IMR-90 (cell line): Measurements from ENCODE around the gene CCL20. TPM values are rescaled to one million over a fixed set of nuclear protein-coding genes. Genes with fewer than 3 reads are reported as not detected.

Source experiments
- ATAC-seq: fragments of 200-7000 bp; cut with Tn5 transposase; 2 replicates; pipeline ENCODE4 v1.9.1; 2020; ENCODE audit warnings: low read depth, mild to moderate bottlenecking, moderate library complexity
- BruUV-seq: library from RNA; stranded (reverse); fragments of 400-500 nt; replicated peaks from 2 replicates; lab custom pipeline; 2021; lab: Mats Ljungman, UMichigan
- CTCF ChIA-PET: fragments of 300-600 bp; formaldehyde crosslinking; extraction: SDS; loops from one replicate; lab custom pipeline; 2021; ENCODE audit warnings: antibody characterized with exemption; lab: Yijun Ruan, JAX
- POLR2A ChIA-PET: fragments of 300-600 bp; sonication (Branson Sonifier 250); formaldehyde crosslinking; loops from one replicate; lab custom pipeline; 2022; ENCODE audit warnings: antibody characterized with exemption; ENCODE audit not compliant: unreplicated experiment; lab: Charles Lee
- DNase-seq: peaks from one replicate; pipeline ENCODE4 v3.0.0; 2013
- H2AFZ ChIP-seq: replicated peaks from 2 replicates; pipeline ENCODE3; 2013; ENCODE audit warnings: low read length, mild to moderate bottlenecking; ENCODE audit not compliant: poor library complexity
- H2AK5ac ChIP-seq: 2 replicates; pipeline ENCODE4 v1.6.1; 2013; ENCODE audit warnings: low read depth, low read length, inconsistent platforms
- H2AK9ac ChIP-seq: replicated peaks from 2 replicates; pipeline ENCODE3; 2013; ENCODE audit warnings: mild to moderate bottlenecking, low read depth, low read length, moderate library complexity; ENCODE audit not compliant: poor library complexity
- H2BK120ac ChIP-seq: 2 replicates; pipeline ENCODE4 v1.6.1; 2013; ENCODE audit warnings: low read depth, low read length, inconsistent platforms
- H2BK15ac ChIP-seq: 3 replicates; pipeline ENCODE4 v1.6.1; 2013; ENCODE audit warnings: low read depth, low read length, inconsistent platforms
- H2BK20ac ChIP-seq: 2 replicates; pipeline ENCODE4 v1.6.1; 2013; ENCODE audit warnings: low read depth, mild to moderate bottlenecking, inconsistent platforms, low read length, moderate library complexity
- H2BK5ac ChIP-seq: 2 replicates; pipeline ENCODE4 v1.6.1; 2013; ENCODE audit warnings: mild to moderate bottlenecking, low read depth, low read length, inconsistent platforms; ENCODE audit not compliant: poor library complexity, severe bottlenecking
- H3K14ac ChIP-seq: replicated peaks from 2 replicates; pipeline ENCODE4 v1.6.1; 2013; ENCODE audit warnings: low read depth, low read length, inconsistent platforms
- H3K18ac ChIP-seq: 2 replicates; pipeline ENCODE4 v1.6.1; 2013; ENCODE audit warnings: low read depth, low read length, control low read depth
- H3K23ac ChIP-seq: 2 replicates; pipeline ENCODE4 v1.6.1; 2013; ENCODE audit warnings: low read depth, low read length, inconsistent platforms
- H3K27ac ChIP-seq: 2 replicates; pipeline ENCODE4 v1.5.1; 2013; ENCODE audit warnings: mild to moderate bottlenecking, control low read depth, low read length; ENCODE audit not compliant: insufficient read depth
- H3K27me3 ChIP-seq: 2 replicates; pipeline ENCODE4 v1.6.1; 2013; ENCODE audit warnings: low read length; ENCODE audit not compliant: control insufficient read depth, insufficient read depth
- H3K36me3 ChIP-seq: 2 replicates; pipeline ENCODE4 v1.6.1; 2013; ENCODE audit warnings: low read length, mixed read lengths; ENCODE audit not compliant: control insufficient read depth, insufficient read depth
- H3K4ac ChIP-seq: 2 replicates; pipeline ENCODE4 v1.6.1; 2013; ENCODE audit warnings: low read depth, low read length, inconsistent platforms
- H3K4me1 ChIP-seq: 2 replicates; pipeline ENCODE4 v1.6.1; 2013; ENCODE audit warnings: low read length, mixed read lengths; ENCODE audit not compliant: control insufficient read depth, insufficient read depth
- H3K4me2 ChIP-seq: 2 replicates; pipeline ENCODE4 v1.6.1; 2013; ENCODE audit warnings: low read depth, mild to moderate bottlenecking, control low read depth, low read length, moderate library complexity
- H3K4me3 ChIP-seq: 2 replicates; pipeline ENCODE4 v1.5.1; 2013; ENCODE audit warnings: low read depth, mild to moderate bottlenecking, control low read depth, low read length, moderate library complexity; ENCODE audit not compliant: insufficient read depth
- H3K56ac ChIP-seq: 2 replicates; pipeline ENCODE4 v1.6.1; 2013; ENCODE audit warnings: low read length, inconsistent platforms; ENCODE audit not compliant: insufficient read depth; ENCODE audit errors: extremely low read depth
- H3K79me1 ChIP-seq, 2 experiments: 2 replicates each; pipeline ENCODE4 v1.6.1; 2013; ENCODE audit warnings: low read length in 2 of 2, inconsistent platforms in 1 of 2, low read depth in 1 of 2
- H3K9ac ChIP-seq: 2 replicates; pipeline ENCODE4 v1.6.1; 2013; ENCODE audit warnings: low read depth, low read length, control low read depth
- H3K9me1 ChIP-seq: 2 replicates; pipeline ENCODE4 v1.6.1; 2013; ENCODE audit warnings: low read length, inconsistent platforms; ENCODE audit not compliant: insufficient read depth
- H3K9me3 ChIP-seq: 2 replicates; pipeline ENCODE4 v1.6.1; 2013; ENCODE audit warnings: low read length; ENCODE audit not compliant: control insufficient read depth, insufficient read depth
- H4K20me1 ChIP-seq: 2 replicates; pipeline ENCODE4 v1.6.1; 2013; ENCODE audit warnings: low read length, inconsistent platforms; ENCODE audit not compliant: insufficient read depth
- H4K5ac ChIP-seq: 2 replicates; pipeline ENCODE4 v1.6.1; 2013; ENCODE audit warnings: mild to moderate bottlenecking, low read depth, low read length, control low read depth
- H4K8ac ChIP-seq, 2 experiments: 2 replicates each; pipeline ENCODE4 v1.6.1; 2013; ENCODE audit warnings: low read depth in 2 of 2, low read length in 2 of 2, control low read depth in 1 of 2, inconsistent platforms in 1 of 2
- H4K91ac ChIP-seq: 2 replicates; pipeline ENCODE4 v1.6.1; 2013; ENCODE audit warnings: low read depth, low read length, inconsistent platforms; ENCODE audit not compliant: insufficient read depth
- MAZ ChIP-seq: IDR thresholded peaks from 2 replicates; pipeline ENCODE4 v1.6.1; 2012; ENCODE audit warnings: low read depth, mild to moderate bottlenecking, low read length, improper control_type of control experiment, moderate library complexity, borderline replicate concordance
- WGBS, 2 experiments: methylation state at CpG; one replicate each; pipeline versions ENCODE4 v1.1.5 to v1.1.7; 2013; ENCODE audit warnings: missing lambda C conversion rate in 2 of 2; ENCODE audit not compliant: insufficient read length in 1 of 2; ENCODE audit errors: extremely low coverage in 2 of 2; 5-methylcytosine and 5-hydroxymethylcytosine counted together
- dilution Hi-C: fragments of 300-500 bp; cut with HindIII; formaldehyde crosslinking; loops from one replicate; pipeline ENCODE4 v1.14.3; 2018; ENCODE audit warnings: low sequenced_read_pairs; ENCODE audit not compliant: unreplicated experiment
- in situ Hi-C: fragments of 300-500 bp; cut with MboI; formaldehyde crosslinking; loops from 3 replicates; pipeline ENCODE4 v1.14.3; 2019; ENCODE audit warnings: low sequenced_read_pairs, inconsistent platforms, mixed read lengths
- intact Hi-C: fragments of 100-400 bp; cut with micrococcal nuclease; formaldehyde crosslinking; loops from 2 replicates; pipeline ENCODE4 v1.10.0; 2022
- polyA plus RNA-seq, 3 experiments: library from polyadenylated mRNA; depleted of rRNA; stranded (reverse); fragments of >200 nt; gene quantifications; 2 replicates each; pipeline ENCODE4 v1.2.3, GENCODE V29; 2012; ENCODE audit warnings: low replicate concordance in 1 of 3
- total RNA-seq: library from RNA; depleted of rRNA; stranded (reverse); fragments of >200 nt; gene quantifications from 2 replicates; pipeline ENCODE4 v1.2.3, GENCODE V29; 2012

Gene CCL20
- total and polyA plus RNA-seq, 2 of the 4 experiments (the other 2 are of a cell fraction): not detected

- Histone ChIP-seq H3K27ac (no peak overlapping the region), H3K79me1 (no peaks in the 10 kb centered on the region), H3K18ac (no peak overlapping the region), H2AK9ac (no peak overlapping the region), H3K56ac (no peak overlapping the region), H2BK5ac (no peak overlapping the region), H3K23ac (no peak overlapping the region), H3K9ac (no peak overlapping the region), H4K20me1 (no peaks in the 10 kb centered on the region), H3K4me1 (no peaks in the 10 kb centered on the region), H4K91ac (no peak overlapping the region), H3K9me3 (no peaks in the 10 kb centered on the region), H3K14ac (no peak overlapping the region), H3K4me3 (no peak overlapping the region), H3K4me2 (no peak overlapping the region), H2BK120ac (no peak overlapping the region), H4K5ac (no peak overlapping the region), H3K27me3 (peaks cover 3% of the 10 kb centered on the region; the same call in 1 of the 2 replicates), H2BK20ac (no peak overlapping the region), H3K36me3 (no peaks in the 10 kb centered on the region), H4K8ac (no peak overlapping the region), H2AFZ (no peak overlapping the region), H3K9me1 (no peaks in the 10 kb centered on the region), H2AK5ac (no peak overlapping the region), H2BK15ac (no peak overlapping the region), H3K4ac (no peak overlapping the region)
- DNase-seq (no peak), ATAC-seq (no peak)
- ChIA-PET POLR2A (no interaction called here), CTCF (no interaction called here)
- no CpG with 5 or more reads among the region's 4 CpGs for WGBS, 2 experiments
- dilution Hi-C loops (no loop called here), in situ Hi-C loops (no loop called here), intact Hi-C loops (no loop called here)
- TF ChIP-seq MAZ: no peak
- BruUV-seq: no TSS peak
These were observed 25.1 kb upstream of the CCL20 start for GRCh38 chr2:227788561-227789018.
